PC-9 (cell line): ENCODE data around the gene MARCHF2. TPM values are rescaled to one million over a fixed set of nuclear protein-coding genes. Genes with fewer than 3 reads are reported as not detected.

ENCODE experiments used
- BruUV-seq: library from RNA; stranded (reverse); fragments of 400-500 nt; replicated peaks from 2 replicates; lab custom pipeline; 2021; lab: Mats Ljungman, UMichigan
- CTCF ChIA-PET: fragments of 300-600 bp; sonication (Branson Sonifier 250); formaldehyde crosslinking; loops from one replicate; lab custom pipeline; 2022; ENCODE audit warnings: antibody characterized with exemption; lab: Charles Lee
- POLR2A ChIA-PET: fragments of 300-600 bp; sonication (Branson Sonifier 250); formaldehyde crosslinking; loops from one replicate; lab custom pipeline; 2022; ENCODE audit warnings: antibody characterized with exemption; ENCODE audit not compliant: unreplicated experiment; lab: Charles Lee
- DNase-seq, 2 experiments: peaks; one replicate each; pipeline versions ENCODE4 v3.0.0 to v3.0.0-alpha.2; 2015 to 2022; ENCODE audit warnings: mixed read lengths in 1 of 2
- H2AFZ ChIP-seq: fragments of 200-600 bp; sonication (generic); 2 replicates; pipeline ENCODE4 v1.8.1; 2017; ENCODE audit warnings: antibody characterized with exemption
- H3F3A ChIP-seq: fragments of 200-600 bp; sonication (generic); 2 replicates; pipeline ENCODE4 v1.8.1; 2017; ENCODE audit warnings: antibody characterized with exemption, mild to moderate bottlenecking, low read depth; ENCODE audit not compliant: insufficient read depth
- H3K27ac ChIP-seq: fragments of 200-600 bp; sonication (generic); 2 replicates; pipeline ENCODE4 v1.6.1; 2016; ENCODE audit warnings: mixed run types
- H3K27me3 ChIP-seq: fragments of 200-600 bp; sonication (generic); 2 replicates; pipeline ENCODE4 v1.6.1; 2016; ENCODE audit warnings: low read depth, mixed run types; ENCODE audit not compliant: insufficient read depth
- H3K36me3 ChIP-seq: fragments of 200-600 bp; sonication (generic); 2 replicates; pipeline ENCODE4 v1.6.1; 2016; ENCODE audit warnings: low read depth, mixed run types
- H3K4me1 ChIP-seq: fragments of 200-600 bp; sonication (generic); replicated peaks from 2 replicates; pipeline ENCODE4 v1.6.1; 2016; ENCODE audit warnings: mixed run types; ENCODE audit not compliant: insufficient read depth
- H3K4me2 ChIP-seq: fragments of 200-600 bp; sonication (generic); 2 replicates; pipeline ENCODE4 v1.6.1; 2017; ENCODE audit warnings: mixed run types
- H3K4me3 ChIP-seq: fragments of 200-600 bp; sonication (generic); 2 replicates; pipeline ENCODE4 v1.6.1; 2016; ENCODE audit warnings: mixed run types
- H3K79me2 ChIP-seq: fragments of 200-600 bp; sonication (generic); 2 replicates; pipeline ENCODE4 v1.6.1; 2017; ENCODE audit warnings: low read depth, mixed run types
- H3K9me2 ChIP-seq: fragments of 200-600 bp; sonication (generic); 2 replicates; pipeline ENCODE4 v1.8.1; 2017; ENCODE audit warnings: mild to moderate bottlenecking; ENCODE audit not compliant: insufficient read depth
- H3K9me3 ChIP-seq: fragments of 200-600 bp; sonication (generic); 2 replicates; pipeline ENCODE4 v1.8.1; 2016; ENCODE audit warnings: low read depth; ENCODE audit not compliant: insufficient read depth
- H4K20me1 ChIP-seq: fragments of 200-600 bp; sonication (generic); 2 replicates; pipeline ENCODE4 v1.8.1; 2017; ENCODE audit not compliant: insufficient read depth
- EZH2 ChIP-seq: fragments of 200-600 bp; sonication (generic); IDR thresholded peaks from 2 replicates; pipeline ENCODE4 v1.8.0; 2017; ENCODE audit warnings: antibody characterized with exemption, low read depth
- intact Hi-C: fragments of 100-400 bp; cut with micrococcal nuclease; formaldehyde crosslinking; loops from one replicate; pipeline ENCODE4 v1.10.0; 2022; ENCODE audit not compliant: unreplicated experiment
- total RNA-seq: library from RNA; stranded (reverse); gene quantifications from 2 replicates; pipeline ENCODE4 v1.2.3, GENCODE V29; 2021
- TF ChIP-seq, protein P1 (sequence below): fragments of 200-600 bp; sonication (generic); conservative IDR thresholded peaks from 2 replicates; pipeline ENCODE4 v1.6.1; 2017; ENCODE audit warnings: mixed run types, antibody characterized with exemption, mild to moderate bottlenecking, moderate library complexity

MARCHF2 gene
- total RNA-seq, 1 experiment from 2014 or later = 16.6 TPM

DNA sequence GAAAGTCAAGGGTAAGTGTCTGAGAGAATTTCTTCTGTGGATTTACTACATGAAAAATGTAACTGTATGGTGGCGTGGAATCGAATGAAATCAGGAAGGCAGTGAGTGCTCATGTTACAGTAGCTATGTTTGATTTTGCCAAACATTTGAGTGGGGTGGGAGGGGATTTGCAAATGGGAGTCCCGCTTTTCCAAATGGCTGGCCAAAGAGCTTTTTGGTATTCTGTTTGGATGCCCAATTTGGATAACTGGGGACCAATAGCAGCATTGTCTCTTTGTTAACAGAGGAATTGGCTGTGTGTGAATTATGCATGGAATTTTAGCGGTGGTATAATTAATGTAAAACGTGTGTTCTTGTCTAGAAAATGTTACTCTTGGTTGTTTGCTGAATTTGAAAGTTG is 49.5 kb downstream of the MARCHF2 start:
- intact Hi-C loops = no loop called here
- Histone ChIP-seq H4K20me1 (peaks cover 99% of the 10 kb centered on the region), H3K4me2 (no peak overlapping the region), H3F3A (peaks cover 85% of the 10 kb centered on the region), H2AFZ (no peak overlapping the region), H3K9me3 (no peaks in the 10 kb centered on the region), H3K27ac (no peak overlapping the region), H3K9me2 (no peaks in the 10 kb centered on the region), H3K36me3 (peaks cover 52% of the 10 kb centered on the region), H3K4me3 (no peak overlapping the region), H3K27me3 (no peaks in the 10 kb centered on the region), H3K79me2 (peaks cover 98% of the 10 kb centered on the region), H3K4me1 (peaks cover 34% of the 10 kb centered on the region)
- CTCF ChIA-PET = interaction anchor here (0.6 to 1.1 kb wide), 3 partner anchors 16 to 119 kb away, joined by 3 to 10 read pairs (median 4); no protein-coding TSS in a partner anchor
- POLR2A ChIA-PET = no interaction called here
- no peak for DNase-seq
- no peak for TF ChIP-seq EZH2
- TF ChIP-seq, protein P1, sequence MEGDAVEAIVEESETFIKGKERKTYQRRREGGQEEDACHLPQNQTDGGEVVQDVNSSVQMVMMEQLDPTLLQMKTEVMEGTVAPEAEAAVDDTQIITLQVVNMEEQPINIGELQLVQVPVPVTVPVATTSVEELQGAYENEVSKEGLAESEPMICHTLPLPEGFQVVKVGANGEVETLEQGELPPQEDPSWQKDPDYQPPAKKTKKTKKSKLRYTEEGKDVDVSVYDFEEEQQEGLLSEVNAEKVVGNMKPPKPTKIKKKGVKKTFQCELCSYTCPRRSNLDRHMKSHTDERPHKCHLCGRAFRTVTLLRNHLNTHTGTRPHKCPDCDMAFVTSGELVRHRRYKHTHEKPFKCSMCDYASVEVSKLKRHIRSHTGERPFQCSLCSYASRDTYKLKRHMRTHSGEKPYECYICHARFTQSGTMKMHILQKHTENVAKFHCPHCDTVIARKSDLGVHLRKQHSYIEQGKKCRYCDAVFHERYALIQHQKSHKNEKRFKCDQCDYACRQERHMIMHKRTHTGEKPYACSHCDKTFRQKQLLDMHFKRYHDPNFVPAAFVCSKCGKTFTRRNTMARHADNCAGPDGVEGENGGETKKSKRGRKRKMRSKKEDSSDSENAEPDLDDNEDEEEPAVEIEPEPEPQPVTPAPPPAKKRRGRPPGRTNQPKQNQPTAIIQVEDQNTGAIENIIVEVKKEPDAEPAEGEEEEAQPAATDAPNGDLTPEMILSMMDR = no peak
- no TSS peak for BruUV-seq

DNA sequence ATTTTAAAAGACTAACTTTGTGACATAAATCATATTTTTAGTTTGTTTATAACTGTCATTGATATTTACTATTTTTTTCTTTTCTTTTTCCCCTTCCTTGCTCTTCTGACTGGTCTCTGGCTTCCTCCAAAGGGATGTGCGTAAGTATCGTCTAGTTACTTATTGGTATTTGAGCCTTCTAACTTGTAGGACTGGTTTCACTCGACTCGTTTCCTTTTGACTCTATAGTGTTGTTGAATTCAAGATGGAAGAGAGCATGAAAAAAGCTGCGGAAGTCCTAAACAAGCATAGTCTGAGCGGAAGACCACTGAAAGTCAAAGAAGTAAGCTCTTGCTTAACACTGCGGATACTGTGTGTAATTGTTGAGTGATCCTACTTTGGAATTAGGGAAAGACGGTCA is 50.3 kb downstream of the MARCHF2 start:
- ChIA-PET POLR2A (no interaction called here), CTCF (no interaction called here)
- no peak for DNase-seq
- no peaks in the 10 kb centered on the region for H3K27me3 ChIP-seq
- no TSS peak for BruUV-seq
- peaks cover 99% of the 10 kb centered on the region for H4K20me1 ChIP-seq
- H3K4me2 ChIP-seq = no peak overlapping the region
- H3K4me3 ChIP-seq = no peak overlapping the region
- peaks cover 54% of the 10 kb centered on the region for H3K36me3 ChIP-seq
- peaks cover 26% of the 10 kb centered on the region for H3K4me1 ChIP-seq
- H3K79me2 ChIP-seq = peaks cover 90% of the 10 kb centered on the region
- TF ChIP-seq EZH2 = no peak
- TF ChIP-seq, protein P1 = no peak
- H2AFZ ChIP-seq = no peak overlapping the region
- peaks cover 81% of the 10 kb centered on the region for H3F3A ChIP-seq
- no peak overlapping the region for H3K27ac ChIP-seq
- intact Hi-C loops = no loop called here
- H3K9me3 ChIP-seq = no peaks in the 10 kb centered on the region
- no peaks in the 10 kb centered on the region for H3K9me2 ChIP-seq

DNA sequence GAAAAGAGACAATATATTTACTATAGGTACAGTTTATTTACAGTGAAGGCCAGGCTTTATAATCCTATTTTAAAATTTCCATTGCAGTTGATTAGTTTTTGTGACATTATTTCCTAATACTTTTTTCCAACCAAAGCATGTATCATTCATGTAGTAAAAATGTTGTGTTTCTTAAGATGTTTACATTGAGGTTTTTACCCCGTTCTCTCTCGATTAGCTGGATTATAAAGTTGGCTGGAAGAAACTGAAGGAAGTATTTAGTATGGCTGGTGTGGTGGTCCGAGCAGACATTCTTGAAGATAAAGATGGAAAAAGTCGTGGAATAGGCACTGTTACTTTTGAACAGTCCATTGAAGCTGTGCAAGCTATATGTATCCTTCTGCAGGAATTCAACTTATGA is 52.9 kb downstream of the MARCHF2 start:
- Histone ChIP-seq H2AFZ (no peak overlapping the region), H3K79me2 (peaks cover 73% of the 10 kb centered on the region), H3F3A (peaks cover 61% of the 10 kb centered on the region), H3K36me3 (peaks cover 65% of the 10 kb centered on the region), H4K20me1 (peaks cover 97% of the 10 kb centered on the region), H3K27ac (no peak overlapping the region), H3K9me2 (no peaks in the 10 kb centered on the region), H3K9me3 (no peaks in the 10 kb centered on the region), H3K4me2 (no peak overlapping the region), H3K4me3 (no peak overlapping the region), H3K27me3 (no peaks in the 10 kb centered on the region), H3K4me1 (no peaks in the 10 kb centered on the region)
- no peak for TF ChIP-seq EZH2
- TF ChIP-seq, protein P1 = no peak
- DNase-seq = no peak
- POLR2A ChIA-PET = no interaction called here
- intact Hi-C loops = no loop called here
- BruUV-seq = no TSS peak
- CTCF ChIA-PET = interaction anchor here (0.6 kb wide), 1 partner anchor 156 kb away, joined by 3 read pairs; no protein-coding TSS in a partner anchor
